ENCODE results near the gene SEMA3C. TPM values are rescaled to one million over a fixed set of nuclear protein-coding genes. Genes with fewer than 3 reads are reported as not detected.
"Not testable (repeated sequence)": the region's sequence is repeated elsewhere in the genome, so short reads cannot be mapped to it uniquely, and the experiment has no call there.

Gene SEMA3C
- total RNA-seq, 1 donor from 2014 or later: 266 TPM

GRCh38 chr7:80932536-80932935, 13.7 kb upstream of the SEMA3C start:
- Histone ChIP-seq H3K9me3 (ENCODE audit: control insufficient read depth in 3 of 3, low read length in 3 of 3) (no peaks in the 10 kb centered on the region), H3K36me3 (ENCODE audit: control insufficient read depth in 3 of 3, insufficient read depth in 3 of 3, low read length in 3 of 3) (no peaks in the 10 kb centered on the region), H3K4me1 (ENCODE audit: control insufficient read depth in 3 of 3, insufficient read depth in 3 of 3, low read length in 3 of 3) (no peaks in the 10 kb centered on the region), H3K27me3 (ENCODE audit: control insufficient read depth in 3 of 3, insufficient read depth in 3 of 3, low read length in 3 of 3) (no peaks in the 10 kb centered on the region), H3K27ac (ENCODE audit: low read depth, low read length) (no peak overlapping the region), H3K9ac (ENCODE audit: low read depth in 1 of 3, low read length in 3 of 3) (no peak overlapping the region), H3K4me3 (ENCODE audit: low read length in 3 of 3) (no peak overlapping the region)

GRCh38 chr7:80929619-80930018, 10.8 kb upstream of the SEMA3C start:
- no peaks in the 10 kb centered on the region for H3K9me3 ChIP-seq (ENCODE audit: control insufficient read depth in 3 of 3, low read length in 3 of 3)

GRCh38 chr7:80926955-80927354, 8.1 kb upstream of the SEMA3C start:
- not testable (repeated sequence) for H3K9me3 ChIP-seq (ENCODE audit: control insufficient read depth in 3 of 3, low read length in 3 of 3); H3K4me3 ChIP-seq (ENCODE audit: low read length in 3 of 3); H3K27ac ChIP-seq (ENCODE audit: low read depth, low read length); H3K27me3 ChIP-seq (ENCODE audit: control insufficient read depth in 3 of 3, insufficient read depth in 3 of 3, low read length in 3 of 3); H3K9ac ChIP-seq (ENCODE audit: low read depth in 1 of 3, low read length in 3 of 3); H3K4me1 ChIP-seq (ENCODE audit: control insufficient read depth in 3 of 3, insufficient read depth in 3 of 3, low read length in 3 of 3); H3K36me3 ChIP-seq (ENCODE audit: control insufficient read depth in 3 of 3, insufficient read depth in 3 of 3, low read length in 3 of 3)

More at GRCh38 chr7:80929619-80930018, 10.8 kb upstream of the SEMA3C start:
- Histone ChIP-seq H3K4me3 (ENCODE audit: low read length in 3 of 3) (no peak overlapping the region), H3K27ac (ENCODE audit: low read depth, low read length) (no peak overlapping the region), H3K36me3 (ENCODE audit: control insufficient read depth in 3 of 3, insufficient read depth in 3 of 3, low read length in 3 of 3) (no peaks in the 10 kb centered on the region), H3K27me3 (ENCODE audit: control insufficient read depth in 3 of 3, insufficient read depth in 3 of 3, low read length in 3 of 3) (no peaks in the 10 kb centered on the region), H3K4me1 (ENCODE audit: control insufficient read depth in 3 of 3, insufficient read depth in 3 of 3, low read length in 3 of 3) (no peaks in the 10 kb centered on the region), H3K9ac (ENCODE audit: low read depth in 1 of 3, low read length in 3 of 3) (no peak overlapping the region)

GRCh38 chr7:80924090-80924489, 5.2 kb upstream of the SEMA3C start:
- H3K27me3 ChIP-seq (ENCODE audit: control insufficient read depth in 3 of 3, insufficient read depth in 3 of 3, low read length in 3 of 3): no peaks in the 10 kb centered on the region
- H3K27ac ChIP-seq (ENCODE audit: low read depth, low read length): no peak overlapping the region
- no peaks in the 10 kb centered on the region for H3K36me3 ChIP-seq (ENCODE audit: control insufficient read depth in 3 of 3, insufficient read depth in 3 of 3, low read length in 3 of 3)
- no peaks in the 10 kb centered on the region for H3K4me1 ChIP-seq (ENCODE audit: control insufficient read depth in 3 of 3, insufficient read depth in 3 of 3, low read length in 3 of 3)
- H3K4me3 ChIP-seq (ENCODE audit: low read length in 3 of 3): no peak overlapping the region
- no peak overlapping the region for H3K9ac ChIP-seq (ENCODE audit: low read depth in 1 of 3, low read length in 3 of 3)
- H3K9me3 ChIP-seq (ENCODE audit: control insufficient read depth in 3 of 3, low read length in 3 of 3): no peaks in the 10 kb centered on the region

- Histone ChIP-seq H3K36me3 (ENCODE audit: control insufficient read depth in 3 of 3, insufficient read depth in 3 of 3, low read length in 3 of 3) (no peaks in the 10 kb centered on the region), H3K9me3 (ENCODE audit: control insufficient read depth in 3 of 3, low read length in 3 of 3) (no peaks in the 10 kb centered on the region), H3K27ac (ENCODE audit: low read depth, low read length) (no peak overlapping the region), H3K27me3 (ENCODE audit: control insufficient read depth in 3 of 3, insufficient read depth in 3 of 3, low read length in 3 of 3) (no peaks in the 10 kb centered on the region), H3K4me1 (ENCODE audit: control insufficient read depth in 3 of 3, insufficient read depth in 3 of 3, low read length in 3 of 3) (no peaks in the 10 kb centered on the region), H3K9ac (ENCODE audit: low read depth in 1 of 3, low read length in 3 of 3) (no peak overlapping the region), H3K4me3 (ENCODE audit: low read length in 3 of 3) (no peak overlapping the region)
These were observed 4.4 kb upstream of the SEMA3C start for GRCh38 chr7:80923211-80923612.

- Histone ChIP-seq H3K9ac (ENCODE audit: low read depth in 1 of 3, low read length in 3 of 3) (no peak overlapping the region), H3K9me3 (ENCODE audit: control insufficient read depth in 3 of 3, low read length in 3 of 3) (no peaks in the 10 kb centered on the region), H3K27ac (ENCODE audit: low read depth, low read length) (no peak overlapping the region), H3K27me3 (ENCODE audit: control insufficient read depth in 3 of 3, insufficient read depth in 3 of 3, low read length in 3 of 3) (no peaks in the 10 kb centered on the region), H3K4me3 (ENCODE audit: low read length in 3 of 3) (no peak overlapping the region), H3K4me1 (ENCODE audit: control insufficient read depth in 3 of 3, insufficient read depth in 3 of 3, low read length in 3 of 3) (no peaks in the 10 kb centered on the region), H3K36me3 (ENCODE audit: control insufficient read depth in 3 of 3, insufficient read depth in 3 of 3, low read length in 3 of 3) (no peaks in the 10 kb centered on the region)
These were observed 3.6 kb upstream of the SEMA3C start for GRCh38 chr7:80922253-80923049.

GRCh38 chr7:80921130-80921529, 2.3 kb upstream of the SEMA3C start:
- no peaks in the 10 kb centered on the region for H3K9me3 ChIP-seq (ENCODE audit: control insufficient read depth in 3 of 3, low read length in 3 of 3)
- H3K9ac ChIP-seq (ENCODE audit: low read depth in 1 of 3, low read length in 3 of 3): no peak overlapping the region
- peaks cover 0 to 2% (median 0%) of the 10 kb centered on the region in 3 donors for H3K4me1 ChIP-seq (ENCODE audit: control insufficient read depth in 3 of 3, insufficient read depth in 3 of 3, low read length in 3 of 3)
- no peak overlapping the region for H3K4me3 ChIP-seq (ENCODE audit: low read length in 3 of 3)
- H3K27ac ChIP-seq (ENCODE audit: low read depth, low read length): no peak overlapping the region
- peaks cover 0 to under 1% (median 0%) of the 10 kb centered on the region in 3 donors for H3K36me3 ChIP-seq (ENCODE audit: control insufficient read depth in 3 of 3, insufficient read depth in 3 of 3, low read length in 3 of 3)
- H3K27me3 ChIP-seq (ENCODE audit: control insufficient read depth in 3 of 3, insufficient read depth in 3 of 3, low read length in 3 of 3): no peaks in the 10 kb centered on the region

GRCh38 chr7:80918399-80918798, 452 bp downstream of the SEMA3C start:
- H3K27me3 ChIP-seq (ENCODE audit: control insufficient read depth in 3 of 3, insufficient read depth in 3 of 3, low read length in 3 of 3): no peaks in the 10 kb centered on the region
- peak overlapping the region; percentile 77 to 95 (median 86) for H3K9ac ChIP-seq (ENCODE audit: low read depth in 1 of 3, low read length in 3 of 3)
- peaks cover 0 to 3% (median 0%) of the 10 kb centered on the region in 3 donors for H3K4me1 ChIP-seq (ENCODE audit: control insufficient read depth in 3 of 3, insufficient read depth in 3 of 3, low read length in 3 of 3)
- peak overlapping the region; percentile 82 to 97 (median 84) for H3K4me3 ChIP-seq (ENCODE audit: low read length in 3 of 3)
- no peaks in the 10 kb centered on the region for H3K9me3 ChIP-seq (ENCODE audit: control insufficient read depth in 3 of 3, low read length in 3 of 3)
- H3K36me3 ChIP-seq (ENCODE audit: control insufficient read depth in 3 of 3, insufficient read depth in 3 of 3, low read length in 3 of 3): peaks cover 2 to 6% (median 3%) of the 10 kb centered on the region in 3 donors
- H3K27ac ChIP-seq (ENCODE audit: low read depth, low read length): peak overlapping the region; percentile 68

- Histone ChIP-seq H3K4me1 (ENCODE audit: control insufficient read depth in 3 of 3, insufficient read depth in 3 of 3, low read length in 3 of 3) (peaks cover 0 to 3% (median 0%) of the 10 kb centered on the region in 3 donors), H3K4me3 (ENCODE audit: low read length in 3 of 3) (peak overlapping the region; percentile 82 to 97 (median 84)), H3K27ac (ENCODE audit: low read depth, low read length) (no peak overlapping the region), H3K27me3 (ENCODE audit: control insufficient read depth in 3 of 3, insufficient read depth in 3 of 3, low read length in 3 of 3) (no peaks in the 10 kb centered on the region), H3K9me3 (ENCODE audit: control insufficient read depth in 3 of 3, low read length in 3 of 3) (no peaks in the 10 kb centered on the region), H3K9ac (ENCODE audit: low read depth in 1 of 3, low read length in 3 of 3) (peak overlapping the region in 2 of 3 donors; percentile 77 to 95), H3K36me3 (ENCODE audit: control insufficient read depth in 3 of 3, insufficient read depth in 3 of 3, low read length in 3 of 3) (peaks cover 2 to 6% (median 3%) of the 10 kb centered on the region in 3 donors)
These were observed 1.8 kb downstream of the SEMA3C start for GRCh38 chr7:80916770-80917741.

Data from skeletal muscle tissue (tissue), 4 donors.